Esophagus mucosa (tissue), 1 donor: ENCODE measurements around the gene LAMTOR2. TPM values are rescaled to one million over a fixed set of nuclear protein-coding genes. Genes with fewer than 3 reads are reported as not detected.

Experiments used
- ATAC-seq: fragments of 200-7000 bp; cut with Tn5 transposase; one replicate; pipeline ENCODE4 v1.9.1; 2020
- total RNA-seq: library from RNA; stranded (reverse); gene quantifications from one replicate; pipeline ENCODE4 v1.2.4, GENCODE V29; 2023
- donor health status: DM: yes; HTN: yes; CAD: no.

LAMTOR2 gene
- total RNA-seq, 1 donor from 2014 or later: 62.3 TPM

DNA sequence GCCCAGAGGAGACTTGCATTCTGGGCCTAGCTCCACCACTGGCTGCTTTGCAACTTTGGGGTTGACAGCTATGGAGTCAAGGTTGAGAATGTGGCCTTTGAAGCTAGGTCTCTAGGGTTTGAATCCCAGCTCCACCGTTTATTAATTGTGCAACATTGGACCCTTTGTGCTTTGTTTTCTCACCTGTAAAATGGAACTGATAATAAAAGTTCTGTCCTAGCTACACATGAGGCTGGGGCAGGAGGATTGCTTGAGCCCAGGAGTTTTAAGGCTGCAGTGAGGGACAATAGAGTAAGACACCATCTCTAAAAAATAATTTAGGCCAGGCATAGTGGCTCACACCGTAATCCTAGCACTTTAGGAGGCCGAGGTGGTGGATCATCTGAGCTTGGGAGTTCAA is 44.7 kb downstream of the LAMTOR2 start:
- no peak for ATAC-seq

DNA sequence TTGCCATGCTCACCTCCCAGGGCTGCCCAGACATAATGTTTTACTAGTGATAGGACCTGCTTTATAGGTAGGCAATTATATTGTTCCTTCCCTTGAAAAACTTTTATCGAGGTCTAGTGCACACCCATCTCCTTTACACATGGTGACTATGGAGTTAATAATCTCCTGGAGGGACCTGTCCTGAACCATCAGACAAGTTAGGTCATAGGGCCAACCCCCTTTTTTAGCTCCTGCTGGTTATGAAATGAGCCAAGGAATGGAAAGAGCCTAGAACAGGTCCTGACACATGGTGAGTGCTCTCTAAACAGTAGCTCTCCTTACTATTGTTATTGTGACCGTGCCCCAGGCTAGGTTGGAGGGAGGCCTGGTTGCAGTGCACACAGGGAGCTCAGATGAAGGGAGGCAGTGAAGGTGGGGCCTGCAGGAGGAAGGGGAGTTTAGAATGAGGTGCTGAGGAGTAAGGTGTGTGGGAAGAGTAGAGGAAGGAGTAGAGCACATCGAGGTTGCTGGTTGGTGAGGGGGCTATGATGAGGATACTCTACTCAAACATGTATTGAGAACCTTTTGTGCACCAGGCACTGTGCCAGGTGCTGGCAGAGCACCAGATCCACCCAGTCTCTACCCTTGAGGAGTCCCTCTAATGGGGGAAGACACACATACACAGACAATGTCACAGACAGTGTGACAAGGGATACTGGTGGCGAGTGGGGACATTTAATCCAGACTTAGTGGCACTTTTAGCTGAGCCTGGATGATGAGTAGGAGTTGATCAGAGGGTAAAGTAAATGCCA is 45.8 kb downstream of the LAMTOR2 start:
- peak; percentile 52 for ATAC-seq

DNA sequence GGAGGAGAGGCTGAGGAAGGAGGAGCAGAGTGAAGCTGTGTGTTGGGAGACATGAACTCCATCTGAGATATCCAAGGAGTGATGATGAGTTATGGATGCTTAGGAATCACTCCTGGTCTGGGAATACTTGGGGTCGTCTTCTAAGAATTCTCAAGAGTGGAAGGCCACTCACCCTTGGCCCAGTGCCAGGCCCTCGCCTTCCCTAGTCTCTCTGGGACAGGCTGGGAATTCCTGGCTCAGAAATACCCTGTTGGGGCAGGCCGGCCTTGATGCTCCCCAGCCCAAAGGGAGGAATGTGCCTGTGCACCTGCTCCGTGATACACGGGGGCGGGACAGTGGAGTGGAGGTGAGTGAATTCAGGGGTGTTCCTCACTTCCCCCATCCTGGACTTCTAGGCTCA is 47.3 kb downstream of the LAMTOR2 start:
- ATAC-seq: no peak

DNA sequence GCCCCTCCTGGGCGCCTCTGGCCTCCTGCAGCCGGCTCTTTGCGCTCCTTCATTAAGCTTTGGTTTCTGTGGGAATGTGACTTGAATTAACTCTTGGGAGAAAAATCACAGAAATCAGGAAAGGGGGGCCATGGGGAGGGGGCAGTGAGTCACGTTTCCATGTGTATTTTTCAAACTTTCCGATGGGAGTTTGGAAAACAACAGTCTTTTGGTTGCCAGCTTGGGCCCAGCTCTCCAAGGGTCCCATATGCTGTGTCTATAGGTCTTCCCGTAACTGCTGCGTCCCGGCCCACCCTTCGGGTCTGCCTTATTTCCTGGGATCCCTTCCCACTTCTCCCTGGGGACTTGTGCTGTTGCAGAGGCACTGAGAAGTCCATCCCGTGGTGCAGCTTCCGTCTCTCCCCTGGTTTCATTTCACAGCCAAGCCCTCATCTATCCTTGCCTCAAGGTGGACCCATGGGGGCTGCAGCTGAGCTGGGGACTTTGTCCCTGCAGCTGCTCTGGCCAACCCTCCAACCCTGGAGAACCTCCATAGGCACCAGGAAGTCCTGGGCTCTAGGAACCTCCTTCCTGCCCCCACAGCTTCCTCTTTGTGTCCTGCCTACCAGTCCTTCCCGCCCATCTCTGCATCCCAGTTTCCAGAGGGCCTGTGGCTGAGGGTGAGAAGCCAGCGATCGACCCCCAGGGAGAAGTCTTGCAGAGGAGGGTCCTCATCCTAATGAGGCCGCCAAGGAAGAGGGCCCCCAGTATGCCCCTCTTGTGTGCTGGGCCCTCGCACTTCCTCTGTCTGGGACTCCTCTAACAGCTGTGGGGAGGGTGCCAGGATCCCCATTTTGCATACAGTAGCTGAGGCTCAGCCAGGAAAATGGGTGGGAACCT is 48.3 kb downstream of the LAMTOR2 start:
- no peak for ATAC-seq

DNA sequence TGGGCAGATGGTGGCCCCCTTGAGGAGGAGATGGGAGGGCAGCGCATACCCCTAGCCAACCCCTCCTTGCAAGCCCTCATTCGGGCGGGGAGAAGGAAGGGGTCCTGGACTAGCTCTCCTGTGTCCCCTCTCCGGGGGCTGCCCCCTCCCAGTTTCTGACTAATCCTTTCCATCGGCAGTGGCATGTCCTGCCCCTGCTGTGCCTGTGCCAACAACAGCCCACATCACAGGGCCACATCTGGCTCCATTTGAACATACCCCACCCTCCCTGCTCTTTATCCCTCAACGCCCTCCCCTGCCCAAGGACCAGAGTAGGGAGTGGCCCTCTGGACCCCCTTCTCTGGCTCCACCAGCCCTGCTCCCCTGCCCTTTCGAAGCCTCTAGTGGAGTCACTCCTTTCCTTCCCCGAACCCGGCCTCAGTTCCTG is 49.0 kb downstream of the LAMTOR2 start:
- ATAC-seq: peak; percentile 0

DNA sequence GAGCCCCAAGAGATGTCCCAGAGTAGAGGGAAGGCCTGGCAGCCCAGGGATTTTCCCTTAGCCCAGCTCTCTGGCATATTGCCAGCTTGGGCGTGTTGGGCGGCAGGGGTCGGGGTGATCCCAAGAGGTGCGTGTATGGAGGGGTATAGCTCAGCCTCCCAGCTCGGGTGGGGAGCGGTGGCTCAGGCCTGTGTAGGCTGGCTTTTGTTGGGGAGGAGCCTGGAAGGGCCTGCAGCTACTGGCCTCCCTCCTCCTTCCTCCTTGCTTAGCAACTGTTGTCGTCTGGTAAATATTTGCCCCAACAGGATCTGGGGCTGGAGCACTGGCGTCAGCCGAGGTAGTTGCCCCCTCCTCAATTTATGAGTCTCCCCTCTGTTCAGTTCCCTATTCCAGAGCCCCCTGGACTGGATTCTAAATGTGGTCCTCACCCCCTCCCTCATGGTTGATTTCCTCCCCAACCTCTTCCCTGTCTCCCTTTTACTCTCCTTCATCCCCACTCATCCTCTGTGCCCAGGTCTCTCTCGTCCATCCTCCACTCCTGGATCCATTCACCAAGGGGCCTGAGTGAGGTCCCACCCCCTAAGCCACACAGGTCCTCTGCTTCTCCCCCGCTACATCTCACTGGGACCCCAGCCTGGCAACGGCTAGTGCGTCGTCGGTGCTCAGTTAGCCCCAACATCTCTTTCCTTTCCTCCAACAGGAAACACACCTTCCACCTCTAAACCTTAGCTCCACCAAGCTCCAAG is 49.7 kb downstream of the LAMTOR2 start:
- peak; percentile 71 for ATAC-seq

DNA sequence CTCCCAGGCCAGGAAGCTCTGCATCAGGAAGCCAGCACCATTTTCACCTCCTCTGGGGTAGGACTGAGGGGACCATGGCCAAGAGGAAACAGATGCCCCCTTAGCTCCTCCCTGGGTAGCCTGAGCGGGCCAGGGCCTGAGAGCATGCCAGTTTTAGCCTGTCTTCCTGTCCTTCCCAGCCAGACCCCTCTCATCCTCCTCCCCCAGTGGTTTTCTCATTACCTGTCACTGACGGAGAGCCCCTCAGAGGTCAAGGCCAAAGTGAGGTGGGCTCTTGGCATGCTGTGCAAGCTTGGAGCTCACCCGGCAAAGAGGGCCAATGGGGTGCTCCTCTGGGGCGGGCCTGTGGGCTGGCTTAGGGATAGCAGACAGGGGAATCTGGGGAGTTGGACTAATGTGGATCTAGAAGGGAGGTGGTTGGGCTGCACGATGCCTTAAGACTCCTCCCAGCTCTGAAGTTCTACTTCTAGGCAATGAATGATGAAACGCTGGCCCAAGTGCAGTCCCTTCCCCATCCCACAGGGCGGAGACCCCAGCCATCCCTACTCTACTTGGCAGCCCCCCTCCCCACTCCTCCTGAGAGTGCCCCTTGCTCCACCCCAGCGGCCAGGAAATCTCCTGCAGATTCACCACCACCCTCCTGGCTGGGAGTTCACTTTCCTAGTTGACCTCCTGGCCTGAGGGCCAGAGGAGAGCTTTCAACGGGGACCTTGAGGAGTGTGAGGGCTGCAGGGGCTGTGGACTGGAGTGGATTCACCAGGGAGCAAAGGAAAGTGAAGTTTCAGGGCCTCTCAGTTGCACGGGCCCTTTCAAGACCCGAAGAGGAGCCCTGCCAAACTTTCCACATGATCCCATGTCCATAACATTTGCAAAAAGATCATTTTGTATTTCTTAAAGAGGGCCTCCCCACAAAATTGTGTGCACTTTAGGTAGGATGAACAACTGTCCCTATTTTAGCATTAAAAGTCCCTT is 50.6 kb downstream of the LAMTOR2 start:
- peak; percentile 13 for ATAC-seq

DNA sequence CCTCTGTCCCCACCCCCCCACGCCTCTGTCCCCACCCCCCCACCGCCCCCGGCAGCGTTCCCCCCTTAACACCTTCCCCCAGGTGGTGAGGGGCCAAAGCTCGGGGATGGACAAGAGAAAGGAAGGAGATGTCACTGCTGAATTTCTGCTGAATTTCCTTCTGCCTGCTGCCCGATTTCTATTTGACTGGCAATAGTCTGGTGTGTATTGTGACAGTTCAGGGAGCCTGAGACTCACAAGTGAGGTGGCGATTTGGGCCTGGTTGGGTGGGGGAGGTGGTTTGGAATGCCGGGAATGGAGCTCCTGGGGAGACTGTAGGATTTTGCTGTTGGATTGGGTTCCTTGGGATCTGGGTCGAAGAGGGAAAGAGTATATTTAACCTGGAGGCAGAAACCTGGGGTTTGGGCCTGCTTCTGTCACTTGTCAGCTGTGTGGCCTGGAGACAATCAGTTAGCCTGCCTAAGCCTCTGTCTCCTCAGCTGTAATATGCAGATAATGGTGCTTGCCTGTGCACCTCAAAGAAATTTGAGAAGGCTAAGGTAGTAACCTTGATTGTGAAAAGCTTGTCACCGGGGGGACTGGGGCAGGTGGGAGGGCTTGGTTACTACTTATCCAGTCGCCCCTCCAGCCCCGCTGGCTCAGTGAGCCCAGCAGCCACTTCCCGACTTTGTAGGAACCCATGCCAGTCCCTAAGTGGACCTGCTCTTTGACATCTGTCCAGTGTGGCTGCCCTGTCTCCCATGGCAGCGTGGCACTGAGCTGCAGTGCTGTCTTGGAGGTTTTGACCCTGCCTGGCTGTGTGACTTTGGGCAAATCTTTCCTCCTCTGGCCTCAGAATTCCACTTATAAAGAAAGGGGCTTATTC is 52.3 kb downstream of the LAMTOR2 start:
- ATAC-seq: no peak

DNA sequence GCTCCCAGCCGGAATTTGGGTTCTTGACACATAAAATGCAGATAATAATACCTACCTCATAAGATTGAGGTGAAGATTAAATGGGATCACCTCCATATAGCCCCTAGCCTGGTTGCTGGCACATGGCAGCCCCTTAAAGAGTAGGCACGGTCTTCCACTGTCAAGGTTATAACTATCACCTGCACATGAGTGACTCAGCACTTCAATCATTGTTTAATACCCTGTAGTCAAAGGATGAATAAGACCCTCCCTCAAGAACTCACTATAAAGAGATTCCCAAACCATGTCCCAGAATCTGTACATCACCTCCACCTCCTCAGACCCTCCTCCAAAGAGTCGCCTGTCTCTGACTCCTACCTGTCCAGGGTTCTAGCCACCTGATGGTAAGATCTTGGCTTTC is 53.5 kb downstream of the LAMTOR2 start:
- ATAC-seq: no peak

Other genes with a start within 250 kb of the LAMTOR2 start
- 25.9 TPM for gene GON4L, start 197.6 kb upstream of the LAMTOR2 start, total RNA-seq
- gene SYT11, start 195.2 kb upstream of the LAMTOR2 start, total RNA-seq: 0.76 TPM
- 35.7 TPM for gene RIT1, start 143.4 kb upstream of the LAMTOR2 start, total RNA-seq
- gene KHDC4, start 120.4 kb upstream of the LAMTOR2 start, total RNA-seq: 19.4 TPM
- not detected for gene RXFP4, start 113.1 kb upstream of the LAMTOR2 start, total RNA-seq
- gene ARHGEF2, start 76.2 kb upstream of the LAMTOR2 start, total RNA-seq: 23.8 TPM
- 121 TPM for gene SSR2, start 33.8 kb upstream of the LAMTOR2 start, total RNA-seq
- gene UBQLN4, start 984 bp upstream of the LAMTOR2 start, total RNA-seq: 23.0 TPM
- gene RAB25, start 6.4 kb downstream of the LAMTOR2 start, total RNA-seq: 420 TPM
- 1.7 TPM for gene MEX3A, start 27.7 kb downstream of the LAMTOR2 start, total RNA-seq
- 315 TPM for gene LMNA, start 59.9 kb downstream of the LAMTOR2 start, total RNA-seq
- gene SEMA4A, start 98.8 kb downstream of the LAMTOR2 start, total RNA-seq: 34.6 TPM
- 12.7 TPM for gene SLC25A44, start 139.3 kb downstream of the LAMTOR2 start, total RNA-seq
- 44.3 TPM for gene PMF1, start 158.2 kb downstream of the LAMTOR2 start, total RNA-seq
- gene BGLAP, start 187.4 kb downstream of the LAMTOR2 start, total RNA-seq: 0.28 TPM
- gene PAQR6, start 193.3 kb downstream of the LAMTOR2 start, total RNA-seq: 2.0 TPM
- gene SMG5, start 228.0 kb downstream of the LAMTOR2 start, total RNA-seq: 38.0 TPM
- 110 TPM for gene TMEM79, start 229.5 kb downstream of the LAMTOR2 start, total RNA-seq
- 22.5 TPM for gene GLMP, start 240.9 kb downstream of the LAMTOR2 start, total RNA-seq
- gene VHLL, start 244.5 kb downstream of the LAMTOR2 start, total RNA-seq: not detected